Osteoblast (primary cell): ENCODE data around the gene RAB44. TPM values are rescaled to one million over a fixed set of nuclear protein-coding genes. Genes with fewer than 3 reads are reported as not detected.

ENCODE experiments used
- DNase-seq: peaks from one replicate; pipeline ENCODE4 v3.0.0; 2011; ENCODE audit warnings: low spot score, mixed read lengths; ENCODE audit not compliant: insufficient read length; ENCODE audit errors: missing footprints
- H2AFZ ChIP-seq: 2 replicates; pipeline ENCODE4 v1.6.0; 2011; ENCODE audit warnings: mild to moderate bottlenecking, low read length
- H3K27ac ChIP-seq: 2 replicates; pipeline ENCODE4 v1.5.1; 2011; ENCODE audit warnings: mild to moderate bottlenecking, low read depth, low read length, moderate library complexity
- H3K27me3 ChIP-seq: 2 replicates; pipeline ENCODE4 v1.6.0; 2012; ENCODE audit warnings: mild to moderate bottlenecking, control low read depth, inconsistent platforms, low read length, moderate library complexity; ENCODE audit not compliant: insufficient read depth
- H3K36me3 ChIP-seq: 2 replicates; pipeline ENCODE4 v1.5.1; 2011; ENCODE audit warnings: mild to moderate bottlenecking, low read length, control low read depth, moderate library complexity; ENCODE audit not compliant: insufficient read depth
- H3K4me1 ChIP-seq: 2 replicates; pipeline ENCODE4 v1.5.1; 2011; ENCODE audit warnings: mild to moderate bottlenecking, low read length, control low read depth, moderate library complexity; ENCODE audit not compliant: insufficient read depth
- H3K4me2 ChIP-seq: 2 replicates; pipeline ENCODE4 v1.6.0; 2011; ENCODE audit warnings: mild to moderate bottlenecking, low read length; ENCODE audit not compliant: insufficient read depth
- H3K4me3 ChIP-seq: fragments of 200-600 bp; sonication (generic); 3 replicates; pipeline ENCODE4 v1.5.1; 2012; ENCODE audit warnings: mild to moderate bottlenecking, low read length, inconsistent platforms; ENCODE audit not compliant: insufficient read depth
- H3K79me2 ChIP-seq: 2 replicates; pipeline ENCODE4 v1.6.0; 2012; ENCODE audit warnings: mild to moderate bottlenecking, low read length, control low read depth, inconsistent platforms; ENCODE audit not compliant: insufficient read depth
- H3K9me3 ChIP-seq: 2 replicates; pipeline ENCODE4 v1.5.1; 2011; ENCODE audit warnings: low read depth, low read length, control low read depth
- H4K20me1 ChIP-seq: 2 replicates; pipeline ENCODE4 v1.6.0; 2012; ENCODE audit warnings: mild to moderate bottlenecking, low read length, control low read depth; ENCODE audit not compliant: insufficient read depth
- total RNA-seq: library from RNA; depleted of rRNA; stranded (reverse); fragments of >200 nt; gene quantifications from 2 replicates; pipeline ENCODE4 v1.2.3, GENCODE V29; 2012
- TF ChIP-seq, protein P1 (sequence below): IDR thresholded peaks from 2 replicates; pipeline ENCODE4 v1.5.1; 2011; ENCODE audit warnings: mild to moderate bottlenecking, low read depth, low read length, moderate library complexity; ENCODE audit errors: extremely low read depth

The RAB44 gene
- total RNA-seq, 1 donor: 0.36 TPM

DNA sequence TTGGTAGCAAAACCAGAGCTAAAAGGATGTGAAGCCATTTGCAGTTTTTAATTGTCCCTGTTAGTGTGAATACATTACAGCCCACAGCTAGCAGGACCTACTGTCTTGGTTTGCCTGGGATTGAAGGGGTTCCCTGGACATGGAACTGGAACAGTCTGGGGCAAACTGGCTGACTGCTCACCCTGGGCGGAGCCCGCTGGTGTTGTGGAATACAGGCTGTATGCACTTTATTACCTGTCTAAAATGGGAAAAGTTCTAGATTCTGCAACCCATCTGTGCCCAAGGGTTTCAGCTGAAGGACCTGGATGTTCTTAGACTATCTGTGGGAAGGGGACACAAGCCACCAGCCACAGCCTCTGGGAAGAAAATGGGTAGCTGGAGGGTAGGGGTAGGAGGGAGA lies 31.3 kb upstream of the RAB44 start:
- Histone ChIP-seq H3K36me3 (no peaks in the 10 kb centered on the region), H3K27ac (peak overlapping the region; percentile 91), H3K9me3 (no peaks in the 10 kb centered on the region), H3K4me2 (no peak overlapping the region), H3K27me3 (no peaks in the 10 kb centered on the region), H3K4me1 (peaks cover 21% of the 10 kb centered on the region), H2AFZ (no peak overlapping the region), H3K79me2 (no peaks in the 10 kb centered on the region), H4K20me1 (no peaks in the 10 kb centered on the region), H3K4me3 (no peak overlapping the region)
- TF ChIP-seq, protein P1, sequence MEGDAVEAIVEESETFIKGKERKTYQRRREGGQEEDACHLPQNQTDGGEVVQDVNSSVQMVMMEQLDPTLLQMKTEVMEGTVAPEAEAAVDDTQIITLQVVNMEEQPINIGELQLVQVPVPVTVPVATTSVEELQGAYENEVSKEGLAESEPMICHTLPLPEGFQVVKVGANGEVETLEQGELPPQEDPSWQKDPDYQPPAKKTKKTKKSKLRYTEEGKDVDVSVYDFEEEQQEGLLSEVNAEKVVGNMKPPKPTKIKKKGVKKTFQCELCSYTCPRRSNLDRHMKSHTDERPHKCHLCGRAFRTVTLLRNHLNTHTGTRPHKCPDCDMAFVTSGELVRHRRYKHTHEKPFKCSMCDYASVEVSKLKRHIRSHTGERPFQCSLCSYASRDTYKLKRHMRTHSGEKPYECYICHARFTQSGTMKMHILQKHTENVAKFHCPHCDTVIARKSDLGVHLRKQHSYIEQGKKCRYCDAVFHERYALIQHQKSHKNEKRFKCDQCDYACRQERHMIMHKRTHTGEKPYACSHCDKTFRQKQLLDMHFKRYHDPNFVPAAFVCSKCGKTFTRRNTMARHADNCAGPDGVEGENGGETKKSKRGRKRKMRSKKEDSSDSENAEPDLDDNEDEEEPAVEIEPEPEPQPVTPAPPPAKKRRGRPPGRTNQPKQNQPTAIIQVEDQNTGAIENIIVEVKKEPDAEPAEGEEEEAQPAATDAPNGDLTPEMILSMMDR: no peak
- no peak for DNase-seq

DNA sequence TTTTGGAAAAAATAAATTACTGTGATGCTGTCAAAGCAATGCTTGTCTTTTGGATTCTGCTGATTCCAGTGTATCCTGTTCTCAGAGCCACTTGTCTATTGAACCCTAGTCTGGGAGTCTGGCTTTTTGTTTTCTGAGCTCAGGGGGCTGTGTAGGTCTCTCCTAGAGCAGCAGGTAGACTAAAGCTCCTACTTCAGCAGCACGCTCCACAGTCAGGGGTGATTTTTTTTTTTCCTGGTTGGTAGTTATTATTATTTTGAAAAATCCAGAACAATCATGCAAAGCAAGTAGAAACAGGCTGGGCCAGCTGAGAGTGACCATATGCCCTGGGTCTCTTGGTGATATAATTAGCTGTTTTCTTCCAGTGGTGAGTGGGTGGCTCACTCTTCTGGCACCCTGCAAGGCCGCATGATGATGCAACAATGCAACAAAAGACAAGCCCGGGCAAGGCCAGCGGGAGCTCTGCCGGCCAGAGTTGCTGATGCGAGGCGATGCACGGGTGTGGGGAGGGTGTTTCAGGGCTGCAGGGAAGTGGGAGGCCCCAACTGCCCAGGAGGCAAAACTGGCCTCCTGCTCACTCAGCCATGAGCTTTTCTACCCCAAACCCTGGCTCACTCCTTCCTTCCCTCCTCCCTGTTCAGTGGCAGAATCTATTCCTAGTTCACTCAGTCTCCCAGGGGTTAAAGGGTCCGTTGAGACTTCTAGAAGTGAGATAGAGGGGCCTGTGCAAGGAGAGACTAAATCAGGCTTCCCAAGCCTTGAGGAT lies 30.6 kb upstream of the RAB44 start:
- peak; percentile 95 for DNase-seq
- Histone ChIP-seq H3K36me3 (no peaks in the 10 kb centered on the region), H4K20me1 (no peaks in the 10 kb centered on the region), H3K27ac (peak overlapping the region; percentile 91), H3K4me3 (no peak overlapping the region), H3K27me3 (no peaks in the 10 kb centered on the region), H3K79me2 (no peaks in the 10 kb centered on the region), H2AFZ (peak overlapping the region; percentile 82), H3K4me1 (peaks cover 21% of the 10 kb centered on the region), H3K9me3 (no peaks in the 10 kb centered on the region), H3K4me2 (peak overlapping the region; percentile 64)
- TF ChIP-seq, protein P1: no peak

DNA sequence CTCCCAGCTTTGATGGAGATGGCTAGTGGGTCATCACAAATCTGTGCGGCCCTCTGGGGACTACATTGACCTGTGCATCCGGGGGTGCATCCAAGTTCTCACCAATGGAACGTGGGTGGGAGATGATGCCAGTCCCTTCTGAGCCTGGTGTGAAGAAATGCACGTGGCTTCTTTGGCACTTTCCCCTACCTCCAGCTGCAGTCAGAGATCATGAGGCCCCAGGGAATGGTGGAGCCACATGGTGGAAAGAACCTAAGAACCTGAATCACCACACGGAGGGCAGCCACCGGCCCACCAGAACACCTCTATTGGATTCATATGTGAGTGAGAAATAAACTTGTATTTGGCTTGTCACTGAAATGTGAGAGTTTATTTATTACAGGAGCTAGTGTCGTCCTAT lies 29.0 kb upstream of the RAB44 start:
- Histone ChIP-seq H3K9me3 (no peaks in the 10 kb centered on the region), H2AFZ (peak overlapping the region; percentile 25), H3K4me2 (no peak overlapping the region), H3K4me3 (no peak overlapping the region), H3K36me3 (no peaks in the 10 kb centered on the region), H3K27me3 (no peaks in the 10 kb centered on the region), H3K79me2 (no peaks in the 10 kb centered on the region), H4K20me1 (no peaks in the 10 kb centered on the region), H3K27ac (no peak overlapping the region), H3K4me1 (peaks cover 21% of the 10 kb centered on the region)
- DNase-seq: no peak
- TF ChIP-seq, protein P1: no peak

DNA sequence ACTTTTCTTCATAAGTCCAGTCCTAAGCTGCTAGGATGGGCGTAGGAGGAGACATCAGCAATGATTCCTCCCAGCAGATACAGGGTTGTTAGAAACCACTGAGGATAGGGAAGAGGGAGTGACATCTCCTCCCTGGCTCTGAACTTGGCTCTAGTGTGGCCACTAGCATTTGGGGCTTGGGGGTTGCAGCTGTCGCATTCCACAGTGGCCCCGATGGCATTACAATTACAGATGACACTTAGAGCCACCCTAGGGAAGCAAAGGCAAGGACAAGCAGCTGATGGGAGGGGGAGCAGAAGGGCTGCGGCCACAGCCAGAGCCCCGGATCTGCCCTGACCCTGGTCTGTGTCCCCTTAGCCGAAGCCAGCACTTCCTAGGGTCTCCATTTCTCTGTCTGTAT lies 28.6 kb upstream of the RAB44 start:
- Histone ChIP-seq H3K36me3 (no peaks in the 10 kb centered on the region), H3K4me3 (no peak overlapping the region), H3K4me2 (no peak overlapping the region), H2AFZ (peak overlapping the region; percentile 25), H4K20me1 (no peaks in the 10 kb centered on the region), H3K4me1 (peaks cover 21% of the 10 kb centered on the region), H3K79me2 (no peaks in the 10 kb centered on the region), H3K9me3 (no peaks in the 10 kb centered on the region), H3K27ac (no peak overlapping the region), H3K27me3 (no peaks in the 10 kb centered on the region)
- TF ChIP-seq, protein P1: no peak
- DNase-seq: no peak
